NAMALWA (cell line): Measurements from ENCODE around the gene CLK4.
"Not testable (repeated sequence)": the region's sequence is repeated elsewhere in the genome, so short reads cannot be mapped to it uniquely, and the experiment has no call there.

Experiments
- DNase-seq: peaks from one replicate; pipeline ENCODE4 v3.0.0-alpha.2; 2015; ENCODE audit warnings: low spot score

Gene CLK4

DNA sequence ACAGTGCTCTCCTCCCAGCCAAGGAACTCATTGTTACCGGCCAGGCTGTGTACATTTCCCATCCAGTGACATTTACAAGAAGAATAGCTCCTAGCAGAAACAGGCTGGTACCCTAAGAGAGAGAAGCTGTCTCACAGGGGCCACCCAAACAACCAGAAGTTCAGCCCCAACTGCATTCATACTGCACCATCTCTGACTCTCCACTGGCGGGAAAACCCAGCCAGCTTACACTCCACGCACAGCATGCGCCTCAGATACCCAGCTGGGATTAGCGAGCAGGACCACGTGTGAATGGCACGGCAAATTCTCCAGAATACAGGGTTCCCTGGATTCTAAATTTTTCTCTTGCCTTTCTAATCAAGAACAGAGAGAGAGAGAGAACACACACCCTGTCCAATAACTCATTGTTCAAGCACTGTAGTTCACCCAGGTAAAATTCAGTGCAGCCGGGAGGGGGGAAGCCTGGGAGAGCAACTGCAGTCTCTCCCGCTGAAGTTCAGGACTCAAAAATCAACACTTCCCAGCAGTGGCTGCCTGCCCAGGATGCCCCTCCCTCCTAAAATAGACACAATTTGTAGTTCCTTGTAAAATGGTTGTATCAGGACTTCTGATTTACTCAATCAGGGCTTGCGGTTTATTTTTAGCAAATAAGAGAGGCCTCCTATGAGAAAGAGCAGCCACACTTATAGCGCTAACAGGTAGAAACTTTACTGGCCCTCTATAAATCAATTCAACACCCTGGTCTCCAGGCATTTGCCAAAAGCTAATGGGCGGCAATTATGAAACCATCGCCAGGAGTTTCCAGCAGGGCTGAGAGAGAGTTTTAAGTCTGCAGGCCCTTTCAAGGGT lies 38.9 kb downstream of the CLK4 start:
- no peak for DNase-seq

DNA sequence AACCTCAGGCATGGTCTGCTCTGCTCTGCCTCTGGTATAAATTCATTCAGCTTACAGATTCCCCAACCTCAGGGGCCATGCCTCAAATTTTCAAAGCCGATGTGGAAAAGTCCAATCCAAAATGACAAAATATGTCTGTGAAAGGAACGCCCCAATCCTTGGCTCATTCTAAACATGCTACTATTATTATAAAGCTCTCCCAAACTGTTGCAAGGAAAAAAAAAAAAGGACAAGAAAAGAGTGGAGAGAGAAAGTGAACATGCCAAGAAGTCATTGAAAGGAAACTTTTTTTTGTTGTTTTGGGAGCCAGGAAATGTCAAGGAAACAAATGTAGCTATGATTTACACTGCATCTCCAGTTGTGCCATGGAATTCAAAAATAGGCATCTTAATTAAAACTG lies 40.5 kb downstream of the CLK4 start:
- no peak for DNase-seq

- not testable (repeated sequence) for DNase-seq
These were observed 41.4 kb downstream of the CLK4 start for GRCh38 chr5:178585421-178585820.

DNA sequence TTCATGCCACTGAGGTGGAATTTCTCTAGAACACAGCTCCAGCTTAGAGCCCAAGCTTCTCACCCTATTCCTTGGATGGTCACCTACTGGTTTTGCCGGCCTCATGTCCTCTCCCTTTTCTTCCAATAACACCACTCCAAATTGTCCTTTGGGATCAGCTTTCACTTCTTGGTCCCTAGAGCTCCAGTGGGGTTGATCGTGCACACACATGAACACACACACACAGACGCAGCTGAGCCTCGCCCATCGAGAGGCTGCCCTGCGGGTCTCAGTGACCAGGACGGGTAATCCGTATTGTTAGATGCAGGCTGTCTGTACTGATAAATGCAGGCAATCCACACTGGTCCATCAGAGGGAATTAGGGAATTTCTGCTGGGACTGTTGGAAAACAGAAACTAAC lies 43.6 kb downstream of the CLK4 start:
- no peak for DNase-seq

DNA sequence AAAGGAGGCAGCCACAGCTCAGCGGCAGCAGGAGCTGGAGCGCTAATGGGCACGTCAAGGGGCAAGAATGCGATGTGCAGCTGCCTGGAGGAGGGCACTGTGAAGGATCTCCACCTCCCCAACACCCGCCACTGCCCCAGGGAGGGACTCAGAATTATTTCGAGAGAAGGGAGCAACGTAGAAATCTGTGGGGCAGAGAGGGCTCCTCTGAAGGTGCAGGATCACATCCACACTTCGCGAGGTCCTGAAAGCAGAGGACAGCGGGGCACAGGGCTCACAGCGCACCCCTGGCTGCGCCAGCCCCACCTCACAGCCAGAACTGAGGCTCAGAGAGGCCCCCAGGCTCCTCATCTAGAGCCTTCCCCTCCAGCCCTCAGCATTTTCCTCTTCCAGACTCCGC lies 44.6 kb downstream of the CLK4 start:
- DNase-seq = no peak

DNA sequence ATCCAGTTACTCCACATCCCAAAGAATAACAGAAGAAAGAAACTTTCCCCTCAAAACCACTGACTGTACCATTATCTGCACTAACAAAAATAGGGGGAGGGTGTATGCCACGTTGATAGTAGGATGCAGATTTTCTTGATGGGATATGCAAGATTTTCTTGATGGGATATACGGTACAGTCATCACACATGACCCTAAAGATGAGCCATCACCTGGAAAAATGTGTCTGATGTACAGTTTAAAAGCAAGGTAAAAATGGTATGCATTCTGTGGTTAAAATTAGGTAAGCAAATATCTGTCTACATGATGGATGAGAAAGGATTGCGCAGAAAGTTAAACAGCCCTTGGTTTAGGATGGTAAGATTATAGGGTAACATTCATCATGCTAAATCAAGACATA lies 45.2 kb downstream of the CLK4 start:
- no peak for DNase-seq

- DNase-seq = no peak
These were observed 46.4 kb downstream of the CLK4 start for GRCh38 chr5:178580271-178580955.

GRCh38 chr5:178577944-178578343 lies 48.9 kb downstream of the CLK4 start:
- no peak for DNase-seq

DNA sequence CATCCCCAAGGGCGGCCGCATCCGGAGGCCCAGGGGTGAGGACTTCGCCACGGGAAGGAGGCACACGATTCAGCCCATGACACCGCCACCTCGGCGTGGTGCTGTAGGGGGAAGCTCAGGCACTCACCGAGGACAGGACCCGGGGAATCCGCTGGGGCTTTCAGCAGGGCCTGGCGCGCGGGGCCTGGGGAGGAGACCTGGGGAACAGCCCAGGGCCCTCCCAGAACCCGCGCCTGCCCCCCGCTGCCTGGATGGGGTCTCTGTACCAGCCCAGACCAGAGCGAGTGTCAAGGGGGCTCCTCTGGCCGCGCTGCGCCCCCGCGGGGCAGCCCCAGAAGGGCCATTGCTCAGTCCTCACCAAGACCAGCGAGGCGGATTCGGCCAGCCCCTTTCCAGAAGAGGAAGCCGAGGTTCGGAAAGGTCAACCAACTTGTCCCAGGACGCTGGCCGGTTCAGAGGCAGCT lies 49.4 kb downstream of the CLK4 start:
- no peak for DNase-seq

DNA sequence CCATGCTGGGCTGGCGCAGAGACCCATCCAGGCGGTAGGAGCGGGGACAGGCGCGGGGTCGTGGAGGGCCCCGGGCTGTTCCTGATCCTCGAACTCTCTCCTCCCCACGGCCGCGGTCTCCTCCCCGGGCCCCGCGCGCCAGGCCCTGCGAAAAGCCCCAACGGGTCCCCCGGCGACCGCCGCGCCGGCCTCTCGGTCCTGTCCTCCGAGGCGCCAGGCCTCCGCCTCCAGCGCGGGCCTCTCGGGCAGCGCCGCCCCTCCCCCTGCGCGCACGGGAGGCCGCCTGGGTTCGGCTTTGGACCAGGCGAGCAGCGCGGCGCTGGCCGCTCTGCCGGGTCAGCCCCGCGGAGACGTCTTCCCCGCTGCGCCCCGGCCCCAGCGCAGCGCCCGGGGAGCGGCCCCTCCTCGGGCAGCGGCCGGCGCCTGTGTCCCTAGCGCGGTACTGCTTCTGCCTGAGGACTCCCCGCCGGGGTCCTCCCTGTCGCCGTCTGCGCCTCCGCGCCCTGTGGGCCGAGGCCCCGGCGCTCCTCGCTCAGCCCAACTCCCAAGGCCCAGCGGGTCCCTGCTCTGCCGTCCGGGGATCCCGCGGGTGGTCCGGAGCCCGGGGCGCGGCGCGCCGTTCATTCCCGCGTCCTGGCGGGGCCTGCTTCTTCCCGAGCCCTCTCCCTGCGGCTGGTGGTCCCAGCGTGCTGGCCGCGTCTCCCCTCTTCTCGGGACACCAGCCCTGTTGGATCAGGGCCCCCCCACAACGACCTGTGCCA lies 50.1 kb downstream of the CLK4 start:
- no peak for DNase-seq

GRCh38 chr5:178573216-178573615 lies 53.6 kb downstream of the CLK4 start:
- no peak for DNase-seq

DNA sequence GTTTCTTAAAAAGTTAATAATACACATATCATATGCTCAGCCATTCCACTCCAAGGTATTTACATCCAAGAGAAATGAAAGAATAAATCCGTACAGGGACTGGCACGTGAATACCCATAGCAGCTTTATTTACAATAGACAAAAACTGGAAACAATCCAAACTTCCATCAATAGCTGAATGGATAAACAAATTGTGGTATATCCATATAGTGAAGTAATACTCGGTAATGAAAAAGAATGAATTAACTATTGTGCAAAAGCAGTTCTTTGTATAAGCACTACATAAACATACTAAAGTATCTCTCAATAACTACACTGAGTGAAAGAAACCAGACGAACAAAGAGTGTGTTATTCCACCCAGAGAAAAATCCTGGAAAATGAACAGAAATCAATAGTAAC lies 54.2 kb downstream of the CLK4 start:
- no peak for DNase-seq

GRCh38 chr5:178569485-178569884 lies 57.4 kb downstream of the CLK4 start:
- DNase-seq = no peak

- DNase-seq = no peak
These were observed 61.9 kb downstream of the CLK4 start for GRCh38 chr5:178564811-178565550.

DNA sequence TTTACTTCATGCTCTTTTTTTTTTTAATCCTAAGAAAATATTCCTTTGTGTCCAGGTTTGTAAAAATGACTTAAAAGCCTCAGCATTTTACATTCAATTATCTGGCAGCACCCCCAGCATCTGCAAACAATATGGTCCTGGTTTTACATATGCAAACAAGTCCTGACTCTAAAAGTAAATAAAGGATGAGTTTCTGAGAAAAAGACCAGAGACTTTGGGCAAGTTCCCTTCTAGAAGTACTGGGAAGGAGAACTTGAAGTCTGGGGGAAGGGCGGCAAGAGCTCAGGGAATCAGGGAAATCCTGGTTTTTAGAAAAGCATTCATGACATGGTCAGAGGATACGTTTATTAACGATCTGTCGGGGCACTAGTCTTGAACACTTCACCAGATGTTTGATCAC lies 62.5 kb downstream of the CLK4 start:
- no peak for DNase-seq

DNA sequence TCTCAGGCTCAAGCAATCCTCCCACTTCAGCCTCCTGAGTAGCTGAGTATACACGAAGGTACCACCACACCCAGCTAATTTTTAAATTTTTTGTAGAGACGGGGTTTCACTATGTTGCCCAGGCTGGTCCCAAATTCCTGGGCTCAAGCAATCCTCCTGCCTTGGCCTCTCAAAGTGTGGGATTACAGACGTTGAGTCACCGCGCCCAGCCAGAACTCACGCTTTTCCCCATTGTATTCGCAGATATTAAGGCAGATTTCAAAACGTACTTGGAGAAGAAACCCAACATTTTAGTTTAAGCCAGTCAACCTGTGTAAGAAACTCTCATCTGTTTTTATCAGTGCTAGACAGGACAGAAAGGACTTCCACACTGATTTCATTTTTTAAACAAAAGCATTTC lies 63.2 kb downstream of the CLK4 start:
- DNase-seq = no peak

DNA sequence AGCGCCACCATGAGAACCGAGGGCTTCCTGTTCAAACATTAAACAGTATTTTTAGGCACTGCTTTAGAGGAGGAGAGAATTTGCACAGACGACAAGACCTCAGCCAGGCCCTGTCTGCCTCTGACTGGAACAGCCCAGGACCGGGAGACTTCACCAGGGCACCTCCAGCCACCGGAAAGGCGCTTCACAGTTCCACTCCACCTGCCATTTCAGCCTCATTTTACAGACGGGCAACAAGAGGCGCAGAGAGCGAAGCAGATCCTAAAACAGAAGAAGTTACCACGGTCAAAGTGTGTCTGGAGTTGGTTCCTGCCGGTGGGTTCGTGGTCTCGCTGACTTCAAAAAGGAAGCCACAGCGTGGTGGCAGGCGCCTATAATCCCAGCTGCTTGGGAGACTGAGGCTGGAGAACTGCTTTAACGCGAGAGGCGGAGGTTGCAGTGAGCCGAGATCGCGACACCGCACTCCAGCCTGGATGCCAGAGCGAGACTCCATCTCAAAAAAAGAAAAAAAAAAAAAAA lies 65.0 kb downstream of the CLK4 start:
- DNase-seq = no peak

DNA sequence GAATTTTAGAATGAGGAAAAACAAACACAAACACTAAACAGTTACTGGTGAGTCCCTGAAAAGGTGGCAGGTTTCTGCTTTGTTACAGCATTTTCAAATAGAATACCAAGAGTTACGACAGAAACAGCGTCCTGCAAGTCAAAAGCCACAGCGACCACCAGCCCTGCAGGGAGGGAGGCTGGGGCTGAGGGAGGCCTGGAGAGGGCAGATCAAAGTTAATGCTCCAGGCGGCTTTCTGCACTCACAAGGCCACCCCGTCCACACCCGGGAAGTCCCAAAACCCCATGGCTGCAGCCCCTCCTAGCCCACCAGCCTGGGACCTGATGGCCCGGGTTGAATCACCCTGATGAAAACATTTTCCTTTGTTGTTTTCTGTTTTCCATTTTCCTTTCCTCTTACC lies 65.9 kb downstream of the CLK4 start:
- no peak for DNase-seq

DNA sequence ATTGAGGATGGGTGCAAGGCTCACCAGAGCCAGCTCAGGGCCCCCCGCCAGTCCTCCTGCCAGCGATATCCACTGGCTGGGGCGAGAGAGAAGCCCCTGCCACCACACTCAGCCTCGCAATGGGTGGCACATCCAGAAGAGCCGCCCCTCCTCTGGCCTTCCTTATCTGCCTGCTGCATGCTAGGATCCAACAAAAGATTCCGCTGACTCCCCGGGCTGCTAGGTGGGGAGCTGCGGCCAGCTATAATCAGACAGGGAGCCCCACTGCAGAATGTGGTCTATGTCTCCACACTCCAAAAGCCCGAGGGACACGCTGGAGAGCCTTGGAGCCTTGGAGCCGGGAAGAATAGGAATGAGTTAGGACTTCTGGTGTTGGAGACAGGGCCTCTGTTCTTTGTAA lies 69.4 kb downstream of the CLK4 start:
- no peak for DNase-seq

DNA sequence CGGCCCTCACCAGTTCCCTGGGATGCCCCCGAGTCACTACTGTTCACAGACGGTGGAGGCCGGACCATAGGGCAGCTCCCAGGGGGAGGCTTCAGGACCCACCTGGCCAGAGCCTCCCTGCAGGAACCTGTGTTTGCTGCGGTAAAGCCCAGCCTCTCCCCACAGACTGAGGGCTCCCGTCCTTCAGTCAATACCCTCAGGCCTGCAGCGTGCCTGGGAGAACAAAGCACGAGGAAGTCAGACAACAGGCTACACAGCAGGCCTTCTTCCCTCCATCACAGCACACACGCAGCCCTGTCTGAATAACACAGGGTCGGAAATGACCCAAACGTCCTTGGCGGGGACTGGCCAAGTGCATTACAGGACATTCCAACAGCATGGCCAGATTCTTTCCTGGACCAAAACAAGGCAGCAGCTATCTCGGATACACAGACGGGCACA lies 71.1 kb downstream of the CLK4 start:
- no peak for DNase-seq

GRCh38 chr5:178555005-178555404 lies 71.8 kb downstream of the CLK4 start:
- DNase-seq = no peak

DNA sequence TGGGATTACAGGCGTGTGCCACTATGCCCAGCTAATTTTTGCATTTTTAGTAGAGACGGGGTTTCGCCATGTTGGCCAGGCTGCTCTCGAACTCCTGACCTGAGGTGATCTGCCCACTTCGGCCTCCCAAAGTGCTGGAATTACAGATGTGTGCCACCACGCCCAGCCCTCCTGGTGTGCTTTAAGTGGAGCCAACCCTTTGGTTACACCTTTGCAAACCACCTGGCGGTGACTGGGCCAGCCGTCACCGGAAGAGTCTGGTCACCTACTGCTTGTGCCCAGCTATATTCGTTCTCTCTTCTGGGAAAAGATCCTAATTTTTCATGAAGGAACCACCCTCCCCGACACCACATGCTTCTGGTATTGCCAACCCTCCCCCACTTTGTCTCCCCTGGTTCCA lies 72.5 kb downstream of the CLK4 start:
- DNase-seq = no peak
